ENCODE measurements around the gene ZNF587B. TPM values are rescaled to one million over a fixed set of nuclear protein-coding genes. Genes with fewer than 3 reads are reported as not detected.
A peak's percentile ranks its signal among the peaks of the same experiment; 100 is the strongest.
"Not testable (repeated sequence)": the region's sequence is repeated elsewhere in the genome, so short reads cannot be mapped to it uniquely, and the experiment has no call there.

ZNF587B gene
- total RNA-seq = 10.0 TPM

GRCh38 chr19:57830071-57830602, at the start of gene ZNF587B:
TSS of gene ZNF587B (plus strand) at chr19:57830299. CDS start at chr19:57830529, 230 bp downstream.
- peak in 1 of 3 donors; percentile 40 for DNase-seq (ENCODE audit: low read depth in 2 of 3, low spot score in 2 of 3)

GRCh38 chr19:57786286-57786685, 43.8 kb upstream of the ZNF587B start:
- DNase-seq (ENCODE audit: low read depth in 2 of 3, low spot score in 2 of 3) = no peak

GRCh38 chr19:57786906-57787305, 43.2 kb upstream of the ZNF587B start:
- no peak for DNase-seq (ENCODE audit: low read depth in 2 of 3, low spot score in 2 of 3)

DNA sequence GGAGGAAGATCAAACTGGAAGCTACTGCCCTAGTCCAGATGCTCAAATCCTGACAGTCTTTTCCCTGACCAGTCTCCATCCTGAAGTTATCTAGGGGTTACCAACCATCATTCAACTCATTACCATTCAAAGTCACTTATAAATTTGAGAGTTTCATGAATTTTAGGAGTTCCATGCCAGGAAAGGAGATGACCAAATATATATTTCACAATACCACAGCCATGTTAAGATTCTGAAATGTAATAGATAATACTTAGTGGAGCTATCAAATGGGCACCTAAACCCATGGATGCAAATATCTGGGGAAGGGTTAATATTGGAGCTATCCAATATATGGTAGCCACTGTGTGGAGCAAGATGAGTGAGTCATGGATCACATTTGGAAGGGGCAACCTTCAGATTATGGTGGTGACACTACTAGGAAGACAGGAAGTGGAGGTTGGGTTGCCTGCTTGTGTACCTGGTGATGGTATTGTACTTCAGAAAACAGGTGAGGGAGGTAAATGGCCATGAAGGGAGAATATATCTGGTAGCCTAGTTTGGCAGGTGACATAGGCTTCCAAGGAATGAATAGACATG, 41.9 kb upstream of the ZNF587B start:
- no peak for DNase-seq (ENCODE audit: low read depth in 2 of 3, low spot score in 2 of 3)

GRCh38 chr19:57789288-57789687, 40.8 kb upstream of the ZNF587B start:
- DNase-seq (ENCODE audit: low read depth in 2 of 3, low spot score in 2 of 3) = no peak

GRCh38 chr19:57796580-57796979, 33.5 kb upstream of the ZNF587B start:
- DNase-seq (ENCODE audit: low read depth in 2 of 3, low spot score in 2 of 3) = not testable (repeated sequence)

GRCh38 chr19:57800696-57801095, 29.4 kb upstream of the ZNF587B start:
- DNase-seq (ENCODE audit: low read depth in 2 of 3, low spot score in 2 of 3) = no peak

DNA sequence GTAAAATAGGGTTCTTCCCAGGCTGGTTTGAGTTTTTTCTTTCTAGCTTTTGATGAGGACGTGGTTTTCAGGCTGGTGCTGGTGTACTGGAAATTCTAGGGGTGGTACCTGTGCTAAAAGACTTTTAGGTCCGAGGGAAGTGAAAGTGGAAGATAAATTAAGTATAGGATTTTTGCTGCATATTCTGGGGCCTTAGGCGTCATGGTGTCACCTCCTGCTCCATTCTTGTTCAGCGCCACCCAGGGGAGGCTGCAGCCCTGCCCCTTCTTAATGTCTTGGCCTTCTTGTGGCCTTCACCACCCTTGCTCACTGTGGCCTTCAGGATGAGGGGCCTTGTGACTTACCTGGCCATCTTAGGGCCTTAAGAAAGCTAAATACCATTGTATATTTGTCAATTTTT, 27.8 kb upstream of the ZNF587B start:
- DNase-seq (ENCODE audit: low read depth in 2 of 3, low spot score in 2 of 3) = no peak

DNA sequence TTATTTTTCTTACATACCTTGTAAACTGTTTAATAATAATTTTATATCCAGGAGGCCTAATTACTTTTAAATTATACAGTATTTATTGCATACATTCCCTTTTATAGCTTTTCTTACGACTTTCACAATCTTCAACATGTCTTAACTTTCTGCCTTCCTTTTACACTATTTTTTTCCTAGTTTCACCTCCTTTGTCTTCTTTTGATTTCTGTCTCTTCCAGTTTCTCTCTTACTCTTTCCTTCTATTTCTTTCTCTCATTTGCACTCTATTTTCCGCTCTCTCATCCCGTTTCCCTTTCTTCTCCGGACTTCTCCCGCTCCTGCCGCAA, 26.9 kb upstream of the ZNF587B start:
- DNase-seq (ENCODE audit: low read depth in 2 of 3, low spot score in 2 of 3) = no peak

GRCh38 chr19:57803594-57804325, 26.3 kb upstream of the ZNF587B start:
- DNase-seq (ENCODE audit: low read depth in 2 of 3, low spot score in 2 of 3) = peak in 2 of 3 donors; percentile 62 to 72

DNA sequence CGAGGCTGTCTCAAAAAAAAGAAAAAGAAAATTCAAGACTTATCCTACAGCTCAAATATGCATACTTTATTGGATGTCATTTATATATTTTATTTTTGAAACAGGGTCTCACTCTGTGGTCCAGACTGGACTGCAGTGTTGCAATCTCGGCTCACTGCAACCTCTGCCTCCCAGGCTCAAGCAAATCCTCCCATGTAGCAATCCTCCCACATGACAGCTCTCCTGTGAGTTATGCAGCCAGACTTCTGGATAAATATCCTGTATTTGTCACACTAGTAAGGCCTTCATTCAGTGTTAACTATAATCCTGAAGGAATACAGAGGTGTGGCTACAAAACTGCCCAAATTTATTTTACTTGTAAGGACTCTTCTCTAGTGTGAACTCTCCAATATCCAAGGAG, 22.6 kb upstream of the ZNF587B start:
- DNase-seq (ENCODE audit: low read depth in 2 of 3, low spot score in 2 of 3) = no peak

- DNase-seq (ENCODE audit: low read depth in 2 of 3, low spot score in 2 of 3) = not testable (repeated sequence)
These were observed 19.4 kb upstream of the ZNF587B start for GRCh38 chr19:57810410-57811295.

DNA sequence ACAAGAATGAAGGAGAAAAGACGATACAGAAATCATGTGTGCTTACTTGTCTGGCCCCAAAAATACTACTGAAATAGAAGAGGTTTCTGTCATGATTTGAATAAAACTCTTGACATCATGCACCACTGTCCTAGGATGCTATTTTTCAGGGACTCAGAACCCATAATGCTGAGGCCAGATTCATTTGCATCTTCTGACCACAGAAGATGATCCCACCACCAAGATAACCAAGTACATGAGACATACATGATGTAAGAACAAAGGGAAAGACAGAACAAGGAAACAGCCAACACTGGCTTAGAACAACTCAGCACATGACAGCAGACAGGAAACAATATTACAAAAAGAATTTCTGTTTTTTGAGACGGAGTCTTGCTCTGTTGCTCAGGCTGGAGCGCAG, 17.9 kb upstream of the ZNF587B start:
- no peak for DNase-seq (ENCODE audit: low read depth in 2 of 3, low spot score in 2 of 3)

DNA sequence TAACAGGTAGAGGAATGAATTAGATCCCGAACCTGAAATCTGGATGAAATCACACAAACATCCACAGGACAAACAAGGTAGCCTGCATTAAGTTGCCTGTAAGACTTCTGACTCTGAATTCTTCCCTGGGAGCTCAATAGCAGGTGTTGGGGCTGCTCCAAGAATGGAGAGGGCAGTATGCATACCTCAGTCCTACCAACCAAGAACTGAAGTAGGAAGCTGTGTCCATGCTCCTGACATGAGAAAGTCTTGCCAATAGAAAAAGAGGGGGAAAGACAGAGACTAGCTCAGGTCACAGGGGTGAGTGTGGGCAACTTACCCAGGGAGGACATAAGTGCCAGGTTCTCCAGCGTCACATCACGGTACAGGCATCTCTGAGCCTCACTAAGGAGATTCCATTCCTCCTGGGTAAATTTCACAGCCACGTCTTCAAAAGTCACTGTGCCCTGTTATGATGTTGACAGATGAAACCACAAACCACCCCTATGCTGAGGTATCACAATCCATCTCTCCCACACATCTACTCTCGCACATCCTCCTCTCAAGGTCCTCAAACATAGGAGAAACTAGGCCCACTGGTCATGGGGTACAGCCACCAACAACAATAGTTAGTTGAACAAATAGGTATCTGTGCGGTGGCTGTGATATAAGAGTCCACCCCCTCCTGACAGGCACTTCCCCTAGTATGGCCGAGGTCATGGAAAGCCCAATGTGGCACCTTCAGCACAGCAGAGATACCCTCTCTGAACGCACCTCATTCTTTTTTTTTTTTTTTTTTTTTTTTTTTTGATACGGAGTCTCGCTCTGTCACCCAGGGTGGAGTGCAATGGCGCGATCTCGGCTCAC, 16.9 kb upstream of the ZNF587B start:
- not testable (repeated sequence) for DNase-seq (ENCODE audit: low read depth in 2 of 3, low spot score in 2 of 3)

DNA sequence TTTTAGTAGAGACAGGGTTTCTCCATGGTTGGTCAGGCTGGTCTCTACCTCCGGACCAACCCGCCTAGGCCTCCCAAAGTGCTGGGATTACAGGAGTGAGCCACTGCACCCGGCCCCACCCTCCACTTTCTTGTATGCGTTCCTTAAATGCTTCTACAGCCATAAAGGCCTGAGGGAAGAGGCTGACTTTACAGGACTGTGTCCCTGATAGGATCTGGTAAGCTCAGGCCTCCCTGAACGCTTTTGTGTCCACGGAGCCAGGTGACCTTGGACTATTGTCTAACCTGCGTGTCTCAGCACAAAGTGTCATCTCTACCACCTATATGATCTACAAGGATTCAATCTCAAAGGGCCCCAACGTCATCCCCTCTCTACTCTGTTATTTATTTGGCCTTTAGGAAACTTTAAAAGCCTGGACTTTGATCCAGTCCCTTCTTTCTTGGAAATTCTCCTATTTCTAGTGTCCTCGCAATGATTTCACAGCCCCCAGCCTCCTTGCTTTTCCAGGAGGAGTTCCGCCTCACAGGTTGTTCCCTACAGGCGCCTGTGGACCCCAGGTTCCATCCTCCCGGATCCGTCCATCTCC, 16.1 kb upstream of the ZNF587B start:
- no peak for DNase-seq (ENCODE audit: low read depth in 2 of 3, low spot score in 2 of 3)

GRCh38 chr19:57814505-57815246, 15.4 kb upstream of the ZNF587B start, which contains the start of gene ZNF552:
TSS of gene ZNF552 (minus strand) at chr19:57814913. CDS start at chr19:57814743, 170 bp downstream.
- peak; percentile 60 to 91 (median 81) for DNase-seq (ENCODE audit: low read depth in 2 of 3, low spot score in 2 of 3)

GRCh38 chr19:57815247-57816075, 14.6 kb upstream of the ZNF587B start:
- no peak for DNase-seq (ENCODE audit: low read depth in 2 of 3, low spot score in 2 of 3)

- peak in 1 of 3 donors; percentile 34 for DNase-seq (ENCODE audit: low read depth in 2 of 3, low spot score in 2 of 3)
These were observed 13.4 kb upstream of the ZNF587B start for GRCh38 chr19:57816652-57817051.

All from hematopoietic multipotent progenitor cell (in vitro differentiated cells).